Liver (tissue), 3 donors: Measurements from ENCODE around the gene FGD4.

Experiments used
- RAD21 ChIP-seq, 2 donors: IDR thresholded peaks; 2 replicates each; pipeline ENCODE4 v1.6.1; 2016; ENCODE audit warnings: antibody characterized with exemption in 2 of 2, mild to moderate bottlenecking in 2 of 2
- RXRA ChIP-seq, 2 donors: IDR thresholded peaks; 2 replicates each; pipeline ENCODE4 v1.6.1; 2017 to 2018; ENCODE audit warnings: antibody characterized with exemption in 2 of 2, mild to moderate bottlenecking in 1 of 2
- SP1 ChIP-seq: IDR thresholded peaks from 2 replicates; pipeline ENCODE4 v1.6.1; 2018; ENCODE audit warnings: antibody characterized with exemption, mild to moderate bottlenecking
- TF ChIP-seq, protein P1 (sequence below): fragments of 150-350 bp; IDR thresholded peaks from 2 replicates; pipeline ENCODE4 v1.5.1; 2017; ENCODE audit warnings: improper control_type of control experiment, low read depth, low read length; ENCODE audit not compliant: missing input control
- TF ChIP-seq, protein P2 (sequence below): IDR thresholded peaks from 2 replicates; pipeline ENCODE4 v1.6.1; 2016; ENCODE audit warnings: antibody characterized with exemption
- TF ChIP-seq, protein P3 (sequence below): IDR thresholded peaks from 2 replicates; pipeline ENCODE4 v1.6.1; 2016; ENCODE audit warnings: antibody characterized with exemption
- TF ChIP-seq, protein P4 (sequence below): IDR thresholded peaks from 2 replicates; pipeline ENCODE4 v1.6.1; 2016; ENCODE audit warnings: antibody characterized with exemption
- donor health status: healthy.
- donor health status: healthy.

DNA sequence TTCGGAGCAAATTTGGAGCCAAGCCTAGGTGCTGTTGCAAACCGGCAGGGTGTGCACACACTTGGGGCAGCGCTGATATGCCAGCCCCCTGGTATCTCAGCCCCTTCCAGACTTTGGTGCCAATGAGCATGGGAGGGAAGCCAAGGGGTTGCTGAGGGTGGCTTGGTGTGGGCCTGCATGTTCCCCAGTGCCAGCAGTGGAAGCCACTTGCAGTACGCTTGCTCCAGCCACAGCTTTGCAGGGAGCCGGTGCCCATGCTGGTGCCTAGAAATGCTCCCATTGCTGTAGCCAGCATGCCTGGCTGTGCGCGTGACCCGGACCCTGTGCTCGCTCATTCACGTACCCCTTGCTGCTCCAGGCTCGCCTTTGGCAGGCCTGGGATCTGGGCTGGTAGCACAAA is 212.6 kb downstream of the FGD4 start:
- TF ChIP-seq, protein P1, sequence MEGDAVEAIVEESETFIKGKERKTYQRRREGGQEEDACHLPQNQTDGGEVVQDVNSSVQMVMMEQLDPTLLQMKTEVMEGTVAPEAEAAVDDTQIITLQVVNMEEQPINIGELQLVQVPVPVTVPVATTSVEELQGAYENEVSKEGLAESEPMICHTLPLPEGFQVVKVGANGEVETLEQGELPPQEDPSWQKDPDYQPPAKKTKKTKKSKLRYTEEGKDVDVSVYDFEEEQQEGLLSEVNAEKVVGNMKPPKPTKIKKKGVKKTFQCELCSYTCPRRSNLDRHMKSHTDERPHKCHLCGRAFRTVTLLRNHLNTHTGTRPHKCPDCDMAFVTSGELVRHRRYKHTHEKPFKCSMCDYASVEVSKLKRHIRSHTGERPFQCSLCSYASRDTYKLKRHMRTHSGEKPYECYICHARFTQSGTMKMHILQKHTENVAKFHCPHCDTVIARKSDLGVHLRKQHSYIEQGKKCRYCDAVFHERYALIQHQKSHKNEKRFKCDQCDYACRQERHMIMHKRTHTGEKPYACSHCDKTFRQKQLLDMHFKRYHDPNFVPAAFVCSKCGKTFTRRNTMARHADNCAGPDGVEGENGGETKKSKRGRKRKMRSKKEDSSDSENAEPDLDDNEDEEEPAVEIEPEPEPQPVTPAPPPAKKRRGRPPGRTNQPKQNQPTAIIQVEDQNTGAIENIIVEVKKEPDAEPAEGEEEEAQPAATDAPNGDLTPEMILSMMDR: no peak
- TF ChIP-seq, protein P2, sequence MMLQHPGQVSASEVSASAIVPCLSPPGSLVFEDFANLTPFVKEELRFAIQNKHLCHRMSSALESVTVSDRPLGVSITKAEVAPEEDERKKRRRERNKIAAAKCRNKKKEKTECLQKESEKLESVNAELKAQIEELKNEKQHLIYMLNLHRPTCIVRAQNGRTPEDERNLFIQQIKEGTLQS: no peak
- TF ChIP-seq SP1 (no peak), RXRA (IDR thresholded peaks at IDR 0.05) (no peak), RAD21 (IDR thresholded peaks at IDR 0.05) (no peak)
- TF ChIP-seq, protein P3, sequence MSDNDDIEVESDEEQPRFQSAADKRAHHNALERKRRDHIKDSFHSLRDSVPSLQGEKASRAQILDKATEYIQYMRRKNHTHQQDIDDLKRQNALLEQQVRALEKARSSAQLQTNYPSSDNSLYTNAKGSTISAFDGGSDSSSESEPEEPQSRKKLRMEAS: no peak
- TF ChIP-seq, protein P4, sequence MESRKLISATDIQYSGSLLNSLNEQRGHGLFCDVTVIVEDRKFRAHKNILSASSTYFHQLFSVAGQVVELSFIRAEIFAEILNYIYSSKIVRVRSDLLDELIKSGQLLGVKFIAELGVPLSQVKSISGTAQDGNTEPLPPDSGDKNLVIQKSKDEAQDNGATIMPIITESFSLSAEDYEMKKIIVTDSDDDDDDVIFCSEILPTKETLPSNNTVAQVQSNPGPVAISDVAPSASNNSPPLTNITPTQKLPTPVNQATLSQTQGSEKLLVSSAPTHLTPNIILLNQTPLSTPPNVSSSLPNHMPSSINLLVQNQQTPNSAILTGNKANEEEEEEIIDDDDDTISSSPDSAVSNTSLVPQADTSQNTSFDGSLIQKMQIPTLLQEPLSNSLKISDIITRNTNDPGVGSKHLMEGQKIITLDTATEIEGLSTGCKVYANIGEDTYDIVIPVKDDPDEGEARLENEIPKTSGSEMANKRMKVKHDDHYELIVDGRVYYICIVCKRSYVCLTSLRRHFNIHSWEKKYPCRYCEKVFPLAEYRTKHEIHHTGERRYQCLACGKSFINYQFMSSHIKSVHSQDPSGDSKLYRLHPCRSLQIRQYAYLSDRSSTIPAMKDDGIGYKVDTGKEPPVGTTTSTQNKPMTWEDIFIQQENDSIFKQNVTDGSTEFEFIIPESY: no peak
